Muscle of back (tissue), 11 donors: ENCODE measurements around the gene REX1BD. TPM values are rescaled to one million over a fixed set of nuclear protein-coding genes. Genes with fewer than 3 reads are reported as not detected.
A peak's percentile ranks its signal among the peaks of the same experiment; 100 is the strongest.
"Not testable (repeated sequence)": the region's sequence is repeated elsewhere in the genome, so short reads cannot be mapped to it uniquely, and the experiment has no call there.

ENCODE experiments used
- DNase-seq, 3 donors: peaks; one replicate each; pipeline versions ENCODE4 v3.0.0 to v3.0.0-alpha.2; 2013
- polyA plus RNA-seq, 10 donors: library from polyadenylated mRNA; unstranded; fragments of 120-200 nt; gene quantifications; one replicate each; pipeline ENCODE4 v1.2.1, GENCODE V29; 2013; ENCODE audit not compliant: insufficient read length in 10 of 10

Gene REX1BD
- polyA plus RNA-seq, 10 donors: 17.4 to 43.2 (median 27.6) TPM

- peak; percentile 97 to 99 (median 98) for DNase-seq
Observed at GRCh38 chr19:18571564-18572344, 16.8 kb upstream of the REX1BD start, which contains the start of gene UBA52. UBA52 (plus strand) TSS chr19:18571857; CDS start chr19:18573301, 1,444 bp downstream.

DNA sequence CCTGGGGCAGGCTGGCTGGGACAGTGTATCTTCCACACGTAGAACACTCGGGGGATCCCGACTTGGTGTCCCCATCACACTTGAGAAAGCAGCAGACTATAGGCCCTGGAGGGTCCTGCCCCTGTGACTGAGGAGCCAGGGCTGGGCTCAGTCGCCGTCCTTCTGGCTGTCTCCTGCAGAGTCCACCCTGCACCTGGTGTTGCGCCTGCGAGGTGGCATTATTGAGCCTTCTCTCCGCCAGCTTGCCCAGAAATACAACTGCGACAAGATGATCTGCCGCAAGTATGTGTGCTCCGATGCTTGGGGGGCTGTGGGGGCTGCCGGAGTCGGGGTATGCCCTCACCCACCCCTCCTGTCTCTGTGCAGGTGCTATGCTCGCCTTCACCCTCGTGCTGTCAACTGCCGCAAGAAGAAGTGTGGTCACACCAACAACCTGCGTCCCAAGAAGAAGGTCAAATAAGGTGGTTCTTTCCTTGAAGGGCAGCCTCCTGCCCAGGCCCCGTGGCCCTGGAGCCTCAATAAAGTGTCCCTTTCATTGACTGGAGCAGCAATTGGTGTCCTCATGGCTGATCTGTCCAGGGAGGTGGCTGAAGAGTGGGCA is 13.8 kb upstream of the REX1BD start:
- no peak for DNase-seq

GRCh38 chr19:18576383-18576782 is 12.2 kb upstream of the REX1BD start:
- DNase-seq: no peak

DNA sequence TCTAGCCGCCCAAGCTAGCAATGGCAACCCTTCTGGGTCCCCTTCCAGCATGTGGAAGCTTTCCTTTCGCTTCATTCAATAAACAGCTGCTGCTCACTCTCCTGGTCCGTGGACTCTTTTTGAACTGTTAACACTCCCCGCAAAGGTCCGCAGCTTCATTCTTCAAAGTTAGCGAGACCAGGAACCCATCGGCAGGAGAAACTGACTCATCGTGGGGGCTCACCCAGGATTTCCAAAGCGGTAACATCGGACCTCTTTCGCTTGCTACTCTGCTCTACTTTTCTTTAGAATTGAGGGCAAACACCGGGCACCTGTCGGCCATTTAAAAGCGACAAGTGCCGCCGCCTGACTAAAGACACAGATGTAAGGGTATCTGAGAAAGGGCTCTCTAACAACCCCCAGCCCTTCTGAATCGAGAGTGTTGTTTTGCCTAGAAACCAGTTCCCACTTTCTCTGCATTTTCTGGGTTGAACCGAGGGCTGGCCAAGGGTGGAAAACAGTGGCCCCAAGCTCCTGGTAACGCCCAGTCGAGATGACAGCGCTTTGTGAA is 11.2 kb upstream of the REX1BD start:
- DNase-seq: no peak

GRCh38 chr19:18580311-18580710 is 8.3 kb upstream of the REX1BD start:
- DNase-seq: no peak

DNA sequence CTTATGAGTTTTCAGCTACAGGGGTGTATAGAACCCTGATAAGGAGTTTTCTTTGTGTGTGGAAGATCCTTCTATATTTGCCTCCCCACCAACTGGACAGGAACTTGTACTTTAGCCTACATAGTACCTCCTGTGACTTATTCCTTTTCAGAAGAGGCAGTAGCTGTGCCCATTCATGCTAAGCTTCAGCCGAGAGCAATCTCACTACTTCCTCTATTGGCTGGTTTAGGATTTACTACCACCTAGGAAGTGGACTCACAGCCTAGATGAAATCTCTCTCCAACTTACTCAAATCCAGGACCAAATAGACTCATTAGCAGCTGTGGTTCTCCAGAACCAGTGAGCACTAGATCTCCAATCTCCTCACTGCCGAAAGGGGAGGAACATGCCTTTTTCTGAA is 2.3 kb upstream of the REX1BD start:
- DNase-seq: no peak

- no peak for DNase-seq
Observed at GRCh38 chr19:18587561-18587960, 1.0 kb upstream of the REX1BD start.

DNA sequence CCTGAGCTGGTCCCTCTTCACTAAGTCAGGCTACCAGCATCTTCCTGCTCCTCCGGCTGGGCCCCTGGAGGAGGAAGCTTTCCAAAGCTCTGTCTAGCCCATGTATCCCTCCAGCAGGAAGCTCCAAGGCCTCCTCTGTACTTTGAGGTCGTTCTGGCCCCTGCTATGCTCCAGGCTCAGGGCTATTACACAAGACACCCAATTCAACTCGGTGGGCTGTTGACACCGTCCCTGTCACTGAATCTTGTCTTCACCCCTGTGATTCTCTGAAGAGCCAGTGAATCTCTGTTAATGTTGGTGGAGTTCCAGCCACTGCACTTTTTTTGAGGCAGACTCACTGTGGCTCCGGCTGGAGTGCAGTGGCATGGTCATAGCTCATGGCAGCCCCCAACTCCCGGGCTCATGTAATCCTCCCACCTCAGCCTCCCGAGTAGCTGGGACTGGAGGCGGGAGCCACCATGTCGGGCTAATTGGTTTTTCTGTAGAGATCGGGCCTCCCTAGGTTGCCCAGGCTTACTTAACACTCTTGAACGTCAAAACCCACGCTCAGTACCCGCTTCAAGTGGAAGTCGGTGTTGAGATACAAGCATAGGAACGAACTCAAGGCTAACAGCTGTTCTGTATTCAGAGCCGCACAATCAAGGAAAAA is 512 bp upstream of the REX1BD start:
- no peak for DNase-seq

DNA sequence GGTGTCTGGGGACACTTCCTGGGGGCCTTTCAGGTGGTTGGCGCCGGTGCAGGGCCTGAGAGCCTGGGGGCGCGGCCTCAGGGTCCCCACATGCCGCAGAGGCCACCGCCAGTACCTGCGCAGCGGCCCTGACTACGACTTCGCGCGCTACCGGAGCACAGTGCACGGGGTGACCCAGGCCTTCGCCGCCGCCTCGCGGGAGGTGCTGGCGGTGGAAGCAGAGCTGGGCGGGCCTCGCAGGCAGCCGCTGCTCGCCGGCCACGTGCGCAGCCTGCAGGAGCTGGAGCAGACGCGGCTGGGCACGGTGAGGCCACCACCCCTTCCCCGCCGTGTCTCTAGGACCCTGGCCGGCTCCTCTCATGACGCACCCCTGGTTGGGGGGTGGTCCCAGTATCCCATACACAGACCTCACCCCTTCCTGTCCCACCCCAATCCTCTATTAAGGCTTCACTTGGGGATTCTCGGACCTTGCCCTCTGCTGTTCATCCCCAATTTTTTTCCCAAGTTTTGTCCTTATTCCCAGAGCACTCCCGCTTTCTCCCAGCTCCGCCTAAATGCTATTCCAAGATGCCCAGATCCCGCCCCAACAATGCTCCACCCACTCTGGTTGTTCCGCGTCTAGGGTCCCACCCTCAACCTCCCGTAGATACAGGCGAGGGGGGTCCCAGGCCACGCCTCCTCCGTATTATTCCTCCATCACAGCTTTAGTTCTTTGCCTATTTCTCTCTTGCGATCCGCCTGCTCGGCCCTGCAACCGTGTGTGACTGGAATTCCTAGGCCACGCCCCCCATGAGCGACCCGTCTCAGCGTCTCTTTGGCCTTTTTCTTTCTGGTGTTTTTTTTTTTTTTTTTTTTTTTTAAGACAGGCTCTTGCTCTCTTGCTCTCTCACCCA is 1.0 kb downstream of the REX1BD start:
- DNase-seq: peak; percentile 54 to 85 (median 62)

GRCh38 chr19:18590273-18591272 is 2.0 kb downstream of the REX1BD start:
- peak; percentile 80 to 93 (median 85) for DNase-seq

DNA sequence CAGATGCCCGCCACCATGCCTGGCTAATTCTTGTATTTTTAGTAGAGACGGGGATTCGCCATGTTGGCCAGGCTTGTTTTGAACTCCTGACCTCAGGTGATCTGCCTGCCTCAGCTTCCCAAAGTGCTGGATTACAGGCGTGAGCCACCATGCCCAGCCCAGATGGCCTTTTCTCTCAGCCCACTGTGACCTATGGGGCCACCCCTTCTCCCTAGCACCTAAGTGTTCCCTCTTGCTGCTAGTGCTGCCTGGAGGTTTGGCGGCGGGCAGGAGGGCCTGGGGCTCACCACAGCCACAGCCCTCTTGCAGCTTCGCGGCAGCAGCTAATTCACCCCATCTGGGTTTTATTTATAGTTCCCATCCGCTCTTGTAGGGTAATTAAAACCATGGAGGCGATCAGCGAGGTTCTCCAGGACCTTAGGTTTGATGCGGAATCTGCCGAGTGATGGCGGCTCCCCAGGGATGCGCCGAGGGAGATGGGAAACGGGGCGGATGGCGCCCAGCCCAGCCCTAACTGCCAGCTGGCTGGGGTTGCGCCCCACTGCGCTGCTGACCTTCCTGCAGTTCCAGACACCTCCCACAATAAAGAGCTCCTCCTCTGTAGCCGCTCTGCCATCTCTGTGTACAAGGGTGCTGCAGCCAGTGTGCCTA is 3.3 kb downstream of the REX1BD start:
- peak in 2 of 3 donors; percentile 26 to 47 for DNase-seq

DNA sequence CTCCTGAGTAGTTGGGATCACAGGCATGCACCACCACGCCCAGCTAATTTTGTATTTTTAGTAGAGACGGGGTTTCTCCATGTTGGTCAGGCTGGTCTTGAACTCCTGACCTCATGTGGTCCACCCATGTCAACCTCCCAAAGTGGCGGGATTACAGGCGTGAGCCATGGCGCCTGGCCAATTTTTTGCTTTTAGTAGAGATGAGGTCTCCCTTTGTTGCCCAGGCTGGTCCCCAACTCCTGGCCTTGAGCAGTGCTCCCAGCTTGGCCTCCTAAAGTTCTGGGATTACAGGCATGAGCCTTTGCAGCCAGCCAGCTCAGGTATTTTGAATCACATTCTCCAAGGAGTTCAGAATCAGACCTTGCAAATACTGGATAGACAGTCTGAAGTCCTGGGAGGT is 4.1 kb downstream of the REX1BD start:
- DNase-seq: not testable (repeated sequence)

DNA sequence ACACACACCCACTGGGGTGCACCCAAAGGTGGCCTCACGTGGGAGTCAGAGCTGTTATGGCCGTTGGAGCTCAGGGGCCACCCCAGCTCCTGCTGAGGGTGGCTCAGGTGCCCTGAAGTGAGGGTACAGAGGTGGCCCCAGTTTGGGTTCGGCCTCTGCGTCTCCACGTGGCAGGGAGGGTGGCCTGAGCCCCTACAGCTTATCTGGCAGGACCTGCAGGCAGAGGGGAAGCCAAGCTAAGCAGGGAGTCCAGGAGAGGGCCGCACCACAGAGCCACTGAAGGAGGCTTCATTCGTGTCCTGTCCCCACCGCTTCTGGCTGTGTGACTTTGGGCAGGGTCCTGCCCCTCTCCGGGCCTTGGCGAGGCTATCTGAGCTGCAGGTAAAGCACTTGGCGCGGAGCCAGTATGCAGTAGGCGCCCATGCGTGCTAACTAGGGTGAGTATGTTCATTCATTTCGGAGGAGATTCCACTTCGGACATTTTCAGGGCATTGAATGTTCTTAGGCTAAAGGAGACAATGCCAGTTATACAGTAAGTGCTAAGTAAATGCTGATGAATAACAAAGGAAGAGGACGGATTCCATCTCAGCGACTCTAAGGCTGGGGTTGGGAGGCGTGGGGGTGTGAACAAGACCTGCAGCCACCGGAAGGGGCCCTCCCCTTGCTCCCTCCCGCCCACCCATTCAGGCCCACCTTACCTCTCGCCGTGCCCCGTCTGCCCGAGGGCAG is 4.9 kb downstream of the REX1BD start:
- DNase-seq: no peak

DNA sequence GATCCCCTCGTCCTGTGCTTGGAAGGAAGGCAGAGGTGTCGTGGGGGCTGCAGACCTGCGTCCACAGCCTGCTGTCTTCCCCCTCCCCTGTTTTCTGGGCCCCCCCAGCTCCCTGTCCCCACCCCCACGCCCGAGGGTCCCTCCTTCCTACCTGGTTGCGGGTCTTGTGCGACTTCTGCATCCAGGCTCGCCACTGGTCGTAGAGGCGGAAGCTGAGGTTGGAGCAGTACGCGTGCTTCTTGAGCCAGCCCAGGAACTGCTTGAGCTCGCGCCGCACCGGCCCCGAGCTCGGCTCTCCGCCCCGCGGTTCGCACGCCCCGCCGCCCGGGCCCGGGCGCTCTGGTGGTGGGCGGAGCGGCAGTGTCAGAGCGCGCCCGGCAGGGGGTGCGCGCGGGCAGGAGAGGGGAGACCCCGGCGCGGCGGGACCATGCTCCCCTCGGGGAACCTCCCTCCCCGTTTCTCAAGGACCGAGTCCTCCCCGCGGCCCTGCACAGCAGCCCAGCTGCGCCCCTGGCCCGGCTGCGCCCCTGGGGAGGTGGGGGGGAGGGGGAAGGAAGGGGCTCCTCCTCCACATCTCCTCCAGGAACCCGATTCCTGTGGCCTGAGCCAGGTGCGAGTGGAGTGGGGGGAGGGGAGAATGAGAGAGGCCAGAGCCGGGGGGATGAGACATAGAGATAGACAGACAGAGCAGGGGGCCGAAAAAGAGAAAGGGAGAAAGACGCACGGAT is 5.7 kb downstream of the REX1BD start:
- DNase-seq: peak; percentile 64 to 94 (median 88)

DNA sequence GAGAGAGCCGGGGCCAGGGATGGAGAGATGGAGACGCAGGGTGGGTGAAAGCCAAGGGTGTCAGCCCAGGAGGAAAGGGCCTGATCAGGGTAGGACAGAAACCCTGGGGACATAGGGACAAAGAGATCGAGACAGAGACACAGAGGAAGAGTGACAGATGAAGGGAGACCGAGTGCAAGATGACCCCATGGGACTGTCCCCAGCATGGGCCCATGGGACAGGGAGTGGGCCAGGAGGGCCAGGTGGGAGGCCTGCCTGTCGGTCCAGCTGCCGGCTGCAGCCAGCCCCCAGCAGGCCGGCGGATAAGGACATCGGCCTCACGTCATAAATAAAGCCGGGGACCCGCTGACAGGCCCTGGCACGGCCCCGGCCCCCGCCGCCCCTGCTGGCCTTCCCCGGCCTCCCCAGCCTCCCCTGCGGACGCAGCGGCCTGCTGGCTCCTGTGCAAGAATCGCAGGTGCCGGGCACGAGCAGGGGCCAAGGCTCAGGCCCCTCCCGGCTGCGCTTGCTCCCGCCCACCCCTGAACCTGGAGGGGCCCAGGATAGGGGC is 6.3 kb downstream of the REX1BD start:
- DNase-seq: peak in 2 of 3 donors; percentile 45 to 83

DNA sequence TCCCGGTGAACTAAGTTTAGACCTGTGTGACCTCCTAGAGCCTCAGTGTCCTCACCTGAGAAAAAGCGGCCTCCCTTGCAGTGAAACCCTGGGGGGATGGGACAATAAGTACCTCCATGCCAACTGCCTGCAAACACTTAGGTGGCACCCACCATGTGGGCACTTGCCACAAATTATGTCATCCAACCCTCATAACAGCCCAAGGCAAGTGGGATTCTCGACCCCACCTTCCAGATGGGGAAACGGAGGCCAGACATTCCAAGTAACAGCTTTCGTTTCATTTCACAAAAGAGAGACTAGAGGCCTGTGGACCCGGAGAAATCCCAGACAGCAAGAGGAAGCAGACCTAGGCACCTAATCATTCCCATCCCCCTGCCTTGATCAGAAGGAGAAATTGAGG is 6.9 kb downstream of the REX1BD start:
- DNase-seq: peak in 1 of 3 donors; percentile 62

- peak in 1 of 3 donors; percentile 53 for DNase-seq
Observed at GRCh38 chr19:18596752-18597157, 8.2 kb downstream of the REX1BD start.
